Measurements from ENCODE around the gene CSKMT.

GRCh38 chr11:62708392-62708791 is 43.3 kb downstream of the CSKMT start:
- TF ChIP-seq POLR2A (IDR thresholded peaks at IDR 0.05; ENCODE audit: low read length) (no peak), GATA1 (IDR thresholded peaks at IDR 0.05; ENCODE audit: low read depth, low read length) (no peak)

Data from erythroblast (primary cell).